ENCODE data around the gene OLFML2A.
"Not testable (repeated sequence)": the region's sequence is repeated elsewhere in the genome, so short reads cannot be mapped to it uniquely, and the experiment has no call there.

OLFML2A gene

GRCh38 chr9:124776954-124777648 is at the start of gene OLFML2A:
Gene OLFML2A, plus strand, starts transcription at chr9:124777133. Its CDS starts 138 bp downstream, at chr9:124777271.
- no peak for DNase-seq

GRCh38 chr9:124730772-124731171 is 46.2 kb upstream of the OLFML2A start:
- DNase-seq: no peak

DNA sequence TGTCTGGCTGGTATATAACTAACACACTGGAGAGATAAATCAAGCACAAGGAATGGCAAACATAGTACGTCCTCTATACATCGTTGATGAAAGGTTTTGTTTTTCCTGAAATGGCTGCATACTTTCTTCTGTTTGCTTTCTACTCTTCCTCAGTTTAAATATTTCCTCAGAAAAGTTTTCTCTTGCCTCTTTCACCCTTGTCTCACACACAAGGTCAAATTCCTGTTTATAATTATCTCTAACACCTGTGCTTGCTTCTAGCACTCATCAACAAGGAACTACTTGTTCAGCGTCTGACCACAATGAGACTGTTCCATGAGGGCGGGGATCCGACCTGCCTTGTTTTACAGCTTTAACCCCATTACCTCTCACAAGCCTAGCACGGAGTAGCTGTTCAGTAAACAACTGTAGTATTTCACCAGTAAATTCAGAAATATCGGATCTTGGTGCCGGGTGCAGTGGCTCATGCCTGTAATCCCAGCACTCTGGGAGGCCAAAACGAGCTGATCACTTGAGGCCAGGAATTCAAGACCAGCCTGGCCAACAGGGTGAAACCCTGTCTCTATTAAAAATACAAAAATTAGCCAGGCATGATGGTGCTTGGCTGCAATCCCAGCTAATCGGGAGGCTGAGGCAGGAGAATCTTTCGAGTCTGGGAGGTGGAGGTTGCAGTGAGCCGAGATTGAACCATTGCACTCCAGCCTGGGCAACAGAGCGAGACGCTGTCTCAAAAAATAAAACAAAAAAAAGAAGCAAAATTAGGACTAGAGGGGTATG is 42.8 kb upstream of the OLFML2A start:
- DNase-seq: no peak

DNA sequence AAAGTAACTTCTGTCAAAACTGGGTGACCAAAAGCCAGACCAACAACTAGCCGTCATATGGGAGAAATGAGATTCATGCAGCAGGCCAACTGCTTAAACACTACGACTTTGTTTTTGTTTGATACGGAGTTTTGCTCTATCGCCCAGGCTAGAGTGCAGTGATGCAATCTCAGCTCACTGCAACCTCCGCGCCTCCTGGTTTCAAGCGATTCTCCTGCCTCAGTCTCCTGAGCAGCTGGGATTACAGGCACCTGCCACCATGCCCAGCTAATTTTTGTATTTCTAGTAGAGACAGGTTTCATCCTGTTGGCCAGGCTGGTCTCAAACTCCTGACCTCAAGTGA is 42.2 kb upstream of the OLFML2A start:
- not testable (repeated sequence) for DNase-seq

DNA sequence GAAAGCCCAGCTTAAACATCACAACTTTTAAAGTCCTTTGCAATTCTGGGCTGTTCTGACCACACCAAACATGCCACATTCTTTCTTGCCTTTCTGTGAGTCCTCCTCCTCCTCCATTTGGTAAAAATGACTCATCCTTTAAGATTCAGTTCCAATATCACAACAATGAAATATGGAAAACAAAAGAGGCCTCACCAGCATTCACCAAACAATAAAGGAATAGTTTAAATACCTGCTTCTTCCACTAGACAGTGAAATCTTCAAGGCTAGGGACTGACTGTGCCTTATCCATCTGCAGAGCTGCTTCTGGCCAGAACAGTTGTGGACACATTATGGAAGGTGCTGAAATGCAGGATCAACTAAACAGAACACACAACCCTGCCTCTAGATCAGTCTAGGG is 41.8 kb upstream of the OLFML2A start:
- no peak for DNase-seq

- DNase-seq: not testable (repeated sequence)
Measured at GRCh38 chr9:124738075-124738474, 38.9 kb upstream of the OLFML2A start.

GRCh38 chr9:124739360-124739759 is 37.6 kb upstream of the OLFML2A start:
- no peak for DNase-seq

DNA sequence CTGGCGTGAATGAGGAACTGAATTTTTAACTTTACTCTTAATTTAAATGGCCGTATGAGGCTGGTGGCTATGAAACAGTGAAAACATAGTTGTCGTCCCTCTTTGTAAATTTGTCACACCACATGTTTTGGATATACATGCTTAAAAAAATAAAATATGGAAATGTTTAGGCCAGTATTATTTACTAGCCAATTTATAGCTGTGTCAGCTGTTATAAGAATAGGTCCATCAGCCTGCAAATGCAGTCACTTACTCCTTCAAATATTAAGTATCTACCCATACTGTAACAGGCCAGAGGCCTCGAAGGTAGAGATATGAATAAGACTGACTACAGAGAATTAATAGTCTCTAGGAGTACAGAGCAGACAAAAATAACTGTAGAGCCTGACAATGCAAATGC is 35.8 kb upstream of the OLFML2A start:
- no peak for DNase-seq

DNA sequence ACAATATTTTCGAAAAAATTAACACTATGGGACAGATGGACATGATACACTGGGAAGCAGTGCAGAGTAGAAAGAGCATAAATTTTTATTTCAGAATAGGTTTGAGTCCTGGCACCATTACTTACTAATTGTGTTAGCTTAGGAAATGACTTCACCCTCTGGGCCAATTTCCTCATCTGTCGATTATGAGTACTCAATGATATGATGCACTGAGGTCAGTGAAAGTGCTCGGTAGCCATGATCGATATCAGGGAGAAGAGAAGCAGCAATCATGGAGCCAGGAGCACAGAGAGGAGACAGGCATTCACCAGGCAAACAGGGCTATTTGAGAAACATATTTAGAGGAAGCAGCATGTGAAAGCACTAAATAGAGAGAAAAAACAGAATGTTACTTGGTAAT is 35.3 kb upstream of the OLFML2A start:
- no peak for DNase-seq

GRCh38 chr9:124742940-124743339 is 34.0 kb upstream of the OLFML2A start:
- DNase-seq: no peak

DNA sequence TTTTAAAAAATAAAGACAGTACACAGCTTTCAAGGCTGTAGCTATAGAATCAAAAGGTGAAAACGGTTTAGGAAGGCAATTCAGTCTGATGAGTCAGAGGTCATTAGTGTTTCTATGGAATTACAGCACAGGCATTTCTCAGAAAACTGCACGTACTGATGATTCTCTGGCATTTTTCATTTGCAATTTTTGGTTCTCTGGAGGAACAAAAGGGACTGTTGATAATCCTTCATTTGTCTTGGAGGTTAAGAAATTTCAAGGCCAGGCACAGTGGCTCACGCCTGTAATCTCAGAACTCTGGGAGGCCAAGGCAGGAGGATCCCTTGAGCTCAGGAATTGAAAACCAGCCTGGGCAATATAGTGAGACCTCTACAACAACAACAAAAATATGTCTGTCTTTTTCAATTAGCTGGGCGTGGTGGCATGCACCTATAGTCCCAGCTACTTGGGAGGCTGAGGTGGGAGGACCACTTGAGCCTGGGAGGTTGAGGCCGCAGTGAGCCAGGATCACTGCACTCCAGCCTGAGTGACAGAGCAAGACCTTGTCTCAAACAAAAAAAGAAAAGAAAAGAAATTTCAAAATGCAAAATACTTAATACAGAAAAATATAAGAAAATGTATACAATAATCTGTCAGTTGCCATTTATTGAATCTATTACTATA is 33.1 kb upstream of the OLFML2A start:
- DNase-seq: no peak

GRCh38 chr9:124747065-124747464 is 29.9 kb upstream of the OLFML2A start:
- no peak for DNase-seq

DNA sequence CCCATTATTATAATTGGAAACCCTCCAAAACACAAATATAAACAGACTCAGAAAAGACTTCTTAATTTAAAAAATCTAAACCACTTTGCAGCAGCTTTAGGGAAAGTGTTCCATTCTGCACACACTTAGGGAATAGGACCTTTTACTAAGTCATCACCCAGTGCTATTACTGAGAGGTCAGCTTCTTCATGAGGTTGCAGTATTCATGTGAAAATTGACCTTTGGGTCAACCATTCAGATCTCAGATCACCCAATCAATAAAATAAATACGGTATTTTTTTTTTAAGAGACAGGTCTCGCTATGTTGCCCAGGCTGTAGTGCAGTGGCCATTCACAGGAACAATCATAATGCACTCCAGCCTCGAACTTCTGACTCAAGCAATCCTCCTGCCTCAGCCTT is 27.6 kb upstream of the OLFML2A start:
- no peak for DNase-seq

DNA sequence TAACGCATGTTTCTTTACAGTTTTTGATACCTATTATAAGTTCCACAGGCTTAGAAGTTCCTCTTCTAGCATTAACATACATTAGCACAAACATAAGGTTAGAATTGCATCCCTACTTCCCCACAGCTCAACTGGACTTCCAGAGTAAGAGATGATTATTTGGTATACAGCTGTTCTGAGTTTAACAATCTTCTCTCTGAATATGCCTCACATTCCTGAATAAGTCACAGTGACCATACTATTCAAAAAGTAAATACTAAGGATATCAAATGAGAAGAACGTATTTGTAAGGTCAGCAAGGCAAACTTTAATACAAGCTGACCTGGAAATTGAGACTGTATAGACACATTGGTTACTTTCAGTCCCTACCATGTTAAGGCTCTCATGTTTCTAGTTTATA is 27.2 kb upstream of the OLFML2A start:
- no peak for DNase-seq

DNA sequence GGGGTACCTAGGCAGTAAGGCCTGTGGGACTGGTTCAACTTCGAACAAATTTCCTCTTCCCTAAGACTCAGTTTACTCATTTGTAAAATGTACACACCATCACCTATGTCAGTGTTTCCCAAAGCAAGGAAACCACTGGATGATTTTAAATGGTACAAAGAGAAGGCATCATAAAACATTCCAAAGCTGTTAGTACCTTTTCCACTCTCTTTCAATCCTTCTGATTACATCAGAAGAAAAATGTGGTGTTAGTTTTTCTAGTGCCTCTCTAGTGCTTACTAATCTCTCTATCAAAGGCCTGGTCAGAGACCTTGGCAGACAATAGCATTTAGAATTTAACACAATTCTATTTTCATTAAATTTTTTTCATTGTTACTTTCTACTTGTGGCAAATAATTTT is 24.0 kb upstream of the OLFML2A start:
- no peak for DNase-seq

GRCh38 chr9:124754289-124754688 is 22.6 kb upstream of the OLFML2A start:
- DNase-seq: no peak

- DNase-seq: no peak
Measured at GRCh38 chr9:124755061-124755460, 21.9 kb upstream of the OLFML2A start.

DNA sequence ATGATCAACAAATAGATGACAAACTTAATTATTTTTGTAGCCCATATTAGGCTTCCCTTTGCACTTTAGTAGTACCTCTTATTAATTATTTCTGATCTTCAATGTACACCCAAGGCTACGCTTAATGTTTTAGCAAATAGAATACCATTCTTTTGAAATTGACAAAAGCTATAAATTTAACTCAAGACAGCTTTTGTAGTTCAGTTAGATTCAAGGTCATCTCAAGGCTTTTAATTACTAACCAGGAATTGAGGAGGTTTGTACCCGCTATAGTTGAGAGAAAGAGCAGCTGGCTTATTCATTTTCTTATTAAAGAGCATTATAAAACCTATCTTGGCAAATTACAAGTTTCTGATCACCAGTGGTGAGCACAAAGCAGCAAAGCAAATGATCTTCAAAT is 20.9 kb upstream of the OLFML2A start:
- DNase-seq: no peak

GRCh38 chr9:124757616-124758015 is 19.3 kb upstream of the OLFML2A start:
- no peak for DNase-seq

DNA sequence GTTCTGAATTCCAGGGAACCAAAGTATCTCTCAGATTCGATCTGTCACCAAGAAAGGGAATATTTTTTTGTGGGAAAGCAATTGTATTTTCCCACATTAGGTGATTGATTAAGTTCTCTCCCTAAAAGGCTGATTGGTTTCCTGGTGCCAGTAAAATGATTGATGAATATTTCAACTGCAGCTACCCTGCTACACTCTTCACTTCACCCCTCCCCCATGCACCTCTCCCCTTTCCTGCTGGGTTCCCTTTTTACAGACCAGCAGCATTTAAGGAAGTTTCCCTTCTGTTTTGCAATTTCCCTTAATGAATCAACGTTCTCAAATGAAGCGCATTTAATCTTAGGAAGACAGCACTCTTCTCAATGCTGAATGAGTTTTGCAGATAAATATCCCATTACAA is 18.9 kb upstream of the OLFML2A start:
- no peak for DNase-seq

GRCh38 chr9:124758691-124759090 is 18.2 kb upstream of the OLFML2A start:
- DNase-seq: no peak

DNA sequence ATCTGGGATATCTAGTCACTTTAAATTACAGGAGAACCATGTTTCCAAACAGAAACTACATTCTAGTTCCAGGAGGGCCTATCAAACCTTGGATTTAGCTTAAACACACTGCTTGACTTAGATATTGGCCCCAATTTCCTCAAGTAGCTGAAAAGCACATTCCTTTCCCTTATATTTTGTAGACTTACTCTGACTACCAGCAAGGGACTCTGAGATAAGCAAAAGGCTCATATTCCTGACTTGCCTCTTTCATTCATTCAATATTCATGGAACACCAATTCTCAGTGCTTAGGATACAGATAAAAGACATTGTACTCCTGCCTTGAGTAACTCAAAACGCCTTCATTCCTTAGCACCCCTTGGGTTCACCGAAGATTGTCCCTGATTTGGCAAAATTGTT is 17.6 kb upstream of the OLFML2A start:
- no peak for DNase-seq

- DNase-seq: no peak
Measured at GRCh38 chr9:124760719-124761118, 16.2 kb upstream of the OLFML2A start.

GRCh38 chr9:124761196-124761595 is 15.7 kb upstream of the OLFML2A start:
- DNase-seq: no peak
